K562 (cell line): ENCODE measurements around the gene RUNX1. TPM values are rescaled to one million over a fixed set of nuclear protein-coding genes. Genes with fewer than 3 reads are reported as not detected.

ENCODE experiments used
- ATAC-seq: fragments of 200-7000 bp; cut with Tn5 transposase; 3 replicates; pipeline ENCODE4 v1.9.1; 2020; ENCODE audit warnings: moderate library complexity
- BruUV-seq: library from RNA; stranded (reverse); fragments of 400-500 nt; replicated peaks from 2 replicates; lab custom pipeline; 2021; lab: Mats Ljungman, UMichigan
- CTCF ChIA-PET: fragments of 300-600 bp; formaldehyde crosslinking; extraction: SDS; loops from one replicate; lab custom pipeline; 2021; ENCODE audit warnings: low intra/inter-chr PET ratio; lab: Yijun Ruan, JAX
- POLR2A ChIA-PET: fragments of 300-600, 350-650 bp; sonication (Branson Sonifier 250); formaldehyde crosslinking; extraction: SDS; loops from one replicate; lab custom pipeline; 2021; ENCODE audit warnings: antibody characterized with exemption, inconsistent platforms; lab: Yijun Ruan, JAX
- DNase-seq, 4 experiments: peaks; one replicate each; pipeline versions ENCODE4 v3.0.0 to v3.0.0-alpha.2; 2011 to 2018; ENCODE audit warnings: low spot score in 3 of 4, mixed read lengths in 3 of 4; ENCODE audit errors: extremely low read depth in 1 of 4
- FAIRE-seq: peaks from 2 replicates; lab custom pipeline; 2011; peaks lifted over from hg19 to GRCh38; lab: Jason Lieb, UNC
- H2AFZ ChIP-seq: 2 replicates; pipeline ENCODE4 v1.6.0; 2011; ENCODE audit warnings: low read depth, low read length, control low read depth, inconsistent platforms
- H3K27ac ChIP-seq: fragments of 200-600 bp; 3 replicates; pipeline ENCODE4 v1.8.0; 2011; ENCODE audit warnings: low read depth, mild to moderate bottlenecking, control low read depth, inconsistent platforms, low read length, moderate library complexity, mixed read lengths; ENCODE audit errors: extremely low read depth
- H3K27me3 ChIP-seq, 2 experiments: fragments of 300-600 bp in 1 of 2; 2 replicates in 1 of 2; 3 replicates in 1 of 2; pipeline versions ENCODE4 v1.6.0 to v1.8.0; 2011; ENCODE audit warnings: inconsistent platforms in 2 of 2, low read length in 2 of 2, mild to moderate bottlenecking in 1 of 2, mixed read lengths in 1 of 2, moderate library complexity in 1 of 2; ENCODE audit not compliant: control insufficient read depth in 2 of 2, insufficient read depth in 2 of 2
- H3K36me3 ChIP-seq: fragments of 300-600 bp; 3 replicates; pipeline ENCODE4 v1.8.0; 2011; ENCODE audit warnings: mild to moderate bottlenecking, low read length, inconsistent platforms; ENCODE audit not compliant: control insufficient read depth, insufficient read depth
- H3K4me1 ChIP-seq, 2 experiments: fragments of 200-600 bp in 1 of 2; replicated peaks in 1 of 2; 2 replicates in 1 of 2; 3 replicates in 1 of 2; pipeline versions ENCODE4 v1.5.1 to v1.8.0; 2011; ENCODE audit warnings: inconsistent platforms in 2 of 2, low read length in 2 of 2, mild to moderate bottlenecking in 1 of 2, mixed read lengths in 1 of 2, moderate library complexity in 1 of 2; ENCODE audit not compliant: control insufficient read depth in 2 of 2, insufficient read depth in 2 of 2
- H3K4me2 ChIP-seq: 2 replicates; pipeline ENCODE4 v1.6.1; 2011; ENCODE audit warnings: low read length, control low read depth, inconsistent platforms, mixed read lengths; ENCODE audit not compliant: insufficient read depth
- H3K4me3 ChIP-seq: fragments of 200-600 bp; sonication (generic), shearing (Covaris generic); 2 replicates; pipeline ENCODE4 v1.5.1; 2016; ENCODE audit warnings: control low read depth, inconsistent platforms
- H3K79me2 ChIP-seq: fragments of 200-600 bp; 3 replicates; pipeline ENCODE4 v1.8.0; 2011; ENCODE audit warnings: low read length, inconsistent platforms; ENCODE audit not compliant: control insufficient read depth, insufficient read depth
- H3K9ac ChIP-seq, 2 experiments: 2 replicates each; pipeline versions ENCODE4 v1.6.0 to v1.6.1; 2011; ENCODE audit warnings: low read depth in 2 of 2, low read length in 2 of 2, control low read depth in 1 of 2, inconsistent platforms in 1 of 2, mild to moderate bottlenecking in 1 of 2, mixed read lengths in 1 of 2; ENCODE audit not compliant: insufficient read depth in 1 of 2
- H3K9me1 ChIP-seq: one replicate; pipeline ENCODE4 v1.6.0; 2011; ENCODE audit warnings: inconsistent platforms, mild to moderate bottlenecking, low read length, moderate library complexity; ENCODE audit not compliant: control insufficient read depth, insufficient read depth
- H3K9me3 ChIP-seq: replicated peaks from 2 replicates; pipeline ENCODE4 v1.5.1; 2011; ENCODE audit warnings: low read depth, low read length, inconsistent platforms; ENCODE audit not compliant: control insufficient read depth, insufficient read depth
- H4K20me1 ChIP-seq: replicated peaks from 2 replicates; pipeline ENCODE4 v1.6.1; 2011; ENCODE audit warnings: low read length, inconsistent platforms, mixed read lengths; ENCODE audit not compliant: control insufficient read depth, insufficient read depth
- CBX3 ChIP-seq, 2 experiments: IDR thresholded peaks; 1 replicate in 1 of 2; 2 replicates in 1 of 2; pipeline ENCODE4 v1.6.1; 2012; ENCODE audit warnings: inconsistent platforms in 2 of 2, low read length in 2 of 2, borderline replicate concordance in 1 of 2, control low read depth in 1 of 2
- FOXJ3 ChIP-seq: sonication (generic); formaldehyde crosslinking; IDR thresholded peaks from 2 replicates; pipeline ENCODE4 v1.4.0; 2020; ENCODE audit warnings: mild to moderate bottlenecking, missing genetic modification reagents
- HDAC6 ChIP-seq: IDR thresholded peaks from 2 replicates; pipeline ENCODE4 v1.6.1; 2012; ENCODE audit warnings: low read depth, mild to moderate bottlenecking, control low read depth, inconsistent platforms, low read length, moderate library complexity
- MAFG ChIP-seq: fragments of 450-650 bp; conservative IDR thresholded peaks from 2 replicates; pipeline ENCODE4 v1.6.1; 2016; ENCODE audit warnings: missing genetic modification characterization, missing compliant biosample characterization
- PYGO2 ChIP-seq: fragments of 450-650 bp; IDR thresholded peaks from 2 replicates; pipeline ENCODE4 v1.6.1; 2016; ENCODE audit warnings: mild to moderate bottlenecking, missing genetic modification characterization, moderate library complexity, missing compliant biosample characterization
- TCF7 ChIP-seq: sonication (generic); IDR thresholded peaks from 2 replicates; pipeline ENCODE4 v1.6.1; 2016; ENCODE audit warnings: antibody characterized with exemption, borderline replicate concordance
- ZBTB8A ChIP-seq: fragments of 450-650 bp; IDR thresholded peaks from 2 replicates; pipeline ENCODE4 v1.6.1; 2018; ENCODE audit warnings: mild to moderate bottlenecking, moderate library complexity; ENCODE audit not compliant: partially characterized antibody
- ZZZ3 ChIP-seq: fragments of 450-650 bp; IDR thresholded peaks from 2 replicates; pipeline ENCODE4 v1.6.1; 2016; ENCODE audit warnings: antibody characterized with exemption, mild to moderate bottlenecking, moderate library complexity
- WGBS: fragments of 100-300 bp; shearing (Covaris generic); methylation state at CpG from one replicate; pipeline ENCODE4 v1.1.6; 2016; ENCODE audit warnings: low coverage, mixed read lengths; ENCODE audit not compliant: insufficient coverage; ENCODE audit errors: missing lambda C conversion rate; 5-methylcytosine and 5-hydroxymethylcytosine counted together
- in situ Hi-C: fragments of 300-500 bp; cut with MboI; formaldehyde crosslinking; loops from 4 replicates; pipeline ENCODE4 v1.15.0; 2018; ENCODE audit warnings: inconsistent platforms, mixed read lengths
- intact Hi-C: fragments of 100-400 bp; cut with micrococcal nuclease; formaldehyde crosslinking; loops from 2 replicates; pipeline ENCODE4 v1.14.2; 2022
- polyA plus RNA-seq, 8 experiments: library from polyadenylated mRNA; depleted of rRNA in 4 of 8; stranded (reverse) in 5 of 8; unstranded in 3 of 8; fragments of >200 nt; fragmentation: Nextera tagmentation in 2 of 8; fragmentation: Illumina TruSeq in 1 of 8; extraction: Ambion mirVana in 2 of 8; extraction: Trizol in 1 of 8; gene quantifications; 2 replicates each; pipeline versions ENCODE4 v1.2.1 to v1.2.3, GENCODE V29; 2011 to 2014; ENCODE audit warnings: inconsistent platforms in 1 of 8, missing spikeins in 1 of 8
- total RNA-seq, 7 experiments: library from RNA; depleted of rRNA in 6 of 7; stranded (reverse); fragments of >200 nt in 6 of 7; fragmentation: Illumina TruSeq in 2 of 7; extraction: Trizol in 2 of 7; gene quantifications; 2 replicates each; pipeline versions ENCODE4 v1.2.1 to v1.2.3, GENCODE V29; 2011 to 2021; ENCODE audit warnings: low replicate concordance in 1 of 7
- TF ChIP-seq, protein P1 (sequence below): fragments of 250-450 bp; sonication (Bioruptor Pico); IDR thresholded peaks from 2 replicates; pipeline ENCODE4 v1.5.0; 2021; ENCODE audit warnings: mild to moderate bottlenecking, borderline replicate concordance
- TF ChIP-seq, protein P2 (sequence below): fragments of 450-650 bp; formaldehyde crosslinking; IDR thresholded peaks from 2 replicates; pipeline ENCODE4 v1.4.0; 2020; ENCODE audit warnings: mild to moderate bottlenecking

RUNX1 gene
- total and polyA plus RNA-seq, 9 of the 15 experiments (the other 6 are each of a cell fraction or from before 2014, with no cell fraction given): 2.2 to 68.6 (median 17.8) TPM

DNA sequence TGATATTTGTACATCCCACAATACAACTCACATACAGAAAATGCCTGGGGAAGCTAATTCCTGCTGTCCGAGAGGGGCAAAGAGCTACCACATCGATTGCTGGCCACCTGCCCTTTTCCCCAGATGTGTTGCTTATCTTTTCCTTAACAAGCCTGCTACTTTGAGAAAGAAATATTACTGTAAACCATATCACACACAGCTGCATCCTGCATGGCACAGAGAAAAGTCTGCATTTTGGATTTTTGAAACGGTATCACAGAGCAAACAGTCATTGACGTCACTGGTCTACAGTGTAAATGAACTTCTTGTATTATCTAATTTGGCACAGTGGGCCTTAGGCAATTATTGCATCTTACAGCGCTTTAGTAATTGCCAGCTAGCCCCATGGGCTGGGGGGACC, 215.6 kb downstream of the RUNX1 start:
- DNase-seq (no peak), FAIRE-seq (no peak), ATAC-seq (no peak)
- Histone ChIP-seq H3K9ac (no peak overlapping the region), H3K79me2 (peaks cover 5% of the 10 kb centered on the region; the same call in 1 of the 3 replicates), H3K9me3 (no peaks in the 10 kb centered on the region), H3K4me2 (no peak overlapping the region), H3K9me1 (no peaks in the 10 kb centered on the region), H4K20me1 (no peaks in the 10 kb centered on the region), H3K27ac (no peak overlapping the region), H3K4me1 (no peaks in the 10 kb centered on the region), H3K36me3 (peaks cover 89% of the 10 kb centered on the region), H3K4me3 (no peak overlapping the region), H3K27me3 (no peaks in the 10 kb centered on the region), H2AFZ (no peak overlapping the region)
- TF ChIP-seq FOXJ3 (CRISPR knock-in tag) (no peak), CBX3 (IDR thresholded peaks at IDR 0.05; ENCODE audit: borderline replicate concordance in 1 of 2, low read length in 2 of 2) (no peak), TCF7 (no peak), ZZZ3 (no peak), PYGO2 (tag) (no peak), MAFG (no peak), HDAC6 (no peak), ZBTB8A (no peak)
- TF ChIP-seq, protein P1, sequence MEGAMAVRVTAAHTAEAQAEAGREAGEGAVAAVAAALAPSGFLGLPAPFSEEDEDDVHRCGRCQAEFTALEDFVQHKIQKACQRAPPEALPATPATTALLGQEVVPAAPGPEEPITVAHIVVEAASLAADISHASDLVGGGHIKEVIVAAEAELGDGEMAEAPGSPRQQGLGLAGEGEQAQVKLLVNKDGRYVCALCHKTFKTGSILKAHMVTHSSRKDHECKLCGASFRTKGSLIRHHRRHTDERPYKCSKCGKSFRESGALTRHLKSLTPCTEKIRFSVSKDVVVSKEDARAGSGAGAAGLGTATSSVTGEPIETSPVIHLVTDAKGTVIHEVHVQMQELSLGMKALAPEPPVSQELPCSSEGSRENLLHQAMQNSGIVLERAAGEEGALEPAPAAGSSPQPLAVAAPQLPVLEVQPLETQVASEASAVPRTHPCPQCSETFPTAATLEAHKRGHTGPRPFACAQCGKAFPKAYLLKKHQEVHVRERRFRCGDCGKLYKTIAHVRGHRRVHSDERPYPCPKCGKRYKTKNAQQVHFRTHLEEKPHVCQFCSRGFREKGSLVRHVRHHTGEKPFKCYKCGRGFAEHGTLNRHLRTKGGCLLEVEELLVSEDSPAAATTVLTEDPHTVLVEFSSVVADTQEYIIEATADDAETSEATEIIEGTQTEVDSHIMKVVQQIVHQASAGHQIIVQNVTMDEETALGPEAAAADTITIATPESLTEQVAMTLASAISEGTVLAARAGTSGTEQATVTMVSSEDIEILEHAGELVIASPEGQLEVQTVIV (CRISPR knock-in tag): no peak
- TF ChIP-seq, protein P2, sequence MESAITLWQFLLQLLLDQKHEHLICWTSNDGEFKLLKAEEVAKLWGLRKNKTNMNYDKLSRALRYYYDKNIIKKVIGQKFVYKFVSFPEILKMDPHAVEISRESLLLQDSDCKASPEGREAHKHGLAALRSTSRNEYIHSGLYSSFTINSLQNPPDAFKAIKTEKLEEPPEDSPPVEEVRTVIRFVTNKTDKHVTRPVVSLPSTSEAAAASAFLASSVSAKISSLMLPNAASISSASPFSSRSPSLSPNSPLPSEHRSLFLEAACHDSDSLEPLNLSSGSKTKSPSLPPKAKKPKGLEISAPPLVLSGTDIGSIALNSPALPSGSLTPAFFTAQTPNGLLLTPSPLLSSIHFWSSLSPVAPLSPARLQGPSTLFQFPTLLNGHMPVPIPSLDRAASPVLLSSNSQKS (CRISPR knock-in tag): no peak
- intact Hi-C loops: no loop called here
- no TSS peak for BruUV-seq
- POLR2A ChIA-PET: interaction anchor here (1.2 to 1.3 kb wide), 2 partner anchors 11 to 13 kb away, joined by 3 to 5 read pairs; no protein-coding TSS in a partner anchor
- WGBS: 94% methylated on average over 5 of the region's 5 CpGs
- in situ Hi-C loops: no loop called here
- CTCF ChIA-PET: no interaction called here
